HepG2 (cell line): ENCODE results near the gene TRAPPC1.

ENCODE experiments used
- AFF4 ChIP-seq: sonication (generic); formaldehyde crosslinking; IDR thresholded peaks from 2 replicates; pipeline ENCODE4 v1.4.0; 2020; ENCODE audit warnings: missing genetic modification reagents
- ARID3A ChIP-seq: IDR thresholded peaks from 2 replicates; pipeline ENCODE4 v1.6.1; 2012; ENCODE audit warnings: low read depth, low read length, improper control_type of control experiment
- ATF2 ChIP-seq: sonication (generic); formaldehyde crosslinking; IDR thresholded peaks from 2 replicates; pipeline ENCODE4 v1.4.0; 2020; ENCODE audit warnings: missing genetic modification reagents
- CTCF ChIP-seq: sonication (generic); formaldehyde crosslinking; IDR thresholded peaks from 2 replicates; pipeline ENCODE4 v1.5.0; 2020; ENCODE audit warnings: mild to moderate bottlenecking, missing genetic modification reagents, moderate library complexity
- HCFC1 ChIP-seq: fragments of 150-350 bp; IDR thresholded peaks from 2 replicates; pipeline ENCODE4 v1.6.1; 2014; ENCODE audit warnings: low read depth, low read length
- NPAS2 ChIP-seq: sonication (generic); formaldehyde crosslinking; IDR thresholded peaks from 2 replicates; pipeline ENCODE4 v1.8.0; 2022; ENCODE audit warnings: mild to moderate bottlenecking, missing genetic modification reagents, borderline replicate concordance
- POLR2AphosphoS5 ChIP-seq: IDR thresholded peaks from 2 replicates; pipeline ENCODE4 v1.6.1; 2012; ENCODE audit warnings: low read depth, low read length
- SMC3 ChIP-seq: IDR thresholded peaks from 2 replicates; pipeline ENCODE4 v1.6.1; 2011; ENCODE audit warnings: low read length, improper control_type of control experiment
- ZBTB26 ChIP-seq: IDR thresholded peaks from 2 replicates; pipeline ENCODE4 v1.6.1; 2016; ENCODE audit warnings: missing compliant biosample characterization, missing genetic modification reagents, borderline replicate concordance
- ZNF12 ChIP-seq: sonication (generic); formaldehyde crosslinking; IDR thresholded peaks from 2 replicates; pipeline ENCODE4 v1.5.0; 2020; ENCODE audit warnings: missing genetic modification reagents
- ZNF234 ChIP-seq: sonication (generic); formaldehyde crosslinking; conservative IDR thresholded peaks from 2 replicates; pipeline ENCODE4 v1.5.1; 2020; ENCODE audit warnings: mild to moderate bottlenecking, missing genetic modification reagents
- ZNF646 ChIP-seq: sonication (generic); formaldehyde crosslinking; IDR thresholded peaks from 2 replicates; pipeline ENCODE4 v1.9.0; 2021; ENCODE audit warnings: mild to moderate bottlenecking, missing genetic modification reagents

- TF ChIP-seq CTCF (CRISPR knock-in tag) (no peak), ZNF12 (CRISPR knock-in tag) (no peak), SMC3 (no peak), ZBTB26 (CRISPR knock-in tag) (no peak), ATF2 (CRISPR knock-in tag) (no peak), NPAS2 (no peak), ZNF234 (CRISPR knock-in tag) (no peak), AFF4 (CRISPR knock-in tag) (no peak), ZNF646 (CRISPR knock-in tag) (no peak), HCFC1 (no peak), ARID3A (no peak), POLR2AphosphoS5 (no peak)
Measured at GRCh38 chr17:7883781-7884386, 47.9 kb downstream of the TRAPPC1 start.
